GM18867 (cell line): ENCODE results near the gene RASA3.

Experiments
- ATAC-seq: cut with Tn5 transposase; IDR thresholded peaks from one replicate; pipeline ENCODE4 v1.9.1; 2021; ENCODE audit warnings: mild to moderate bottlenecking, moderate library complexity; ENCODE audit not compliant: unreplicated experiment

Gene RASA3

GRCh38 chr13:114058051-114058867, 74.2 kb downstream of the RASA3 start:
- no peak for ATAC-seq

GRCh38 chr13:114057166-114058050, 75.0 kb downstream of the RASA3 start:
- ATAC-seq = no peak

GRCh38 chr13:114056205-114057013, 76.0 kb downstream of the RASA3 start:
- ATAC-seq = no peak

GRCh38 chr13:114055766-114056165, 76.7 kb downstream of the RASA3 start:
- ATAC-seq = no peak

- no peak for ATAC-seq
Measured at GRCh38 chr13:114054830-114055439, 77.5 kb downstream of the RASA3 start.

- ATAC-seq = no peak
Measured at GRCh38 chr13:114054264-114054663, 78.2 kb downstream of the RASA3 start.

GRCh38 chr13:114053026-114053425, 79.4 kb downstream of the RASA3 start:
- no peak for ATAC-seq

- no peak for ATAC-seq
Measured at GRCh38 chr13:114050536-114051450, 81.6 kb downstream of the RASA3 start.

GRCh38 chr13:114049626-114050101, 82.8 kb downstream of the RASA3 start:
- no peak for ATAC-seq

GRCh38 chr13:114049026-114049425, 83.4 kb downstream of the RASA3 start:
- peak; percentile 61 for ATAC-seq

GRCh38 chr13:114048443-114048842, 84.0 kb downstream of the RASA3 start:
- ATAC-seq = no peak

GRCh38 chr13:114047358-114047881, 85.0 kb downstream of the RASA3 start:
- peak; percentile 60 for ATAC-seq

- no peak for ATAC-seq
Measured at GRCh38 chr13:114046431-114046975, 85.9 kb downstream of the RASA3 start.

- ATAC-seq = no peak
Measured at GRCh38 chr13:114045113-114045735, 87.2 kb downstream of the RASA3 start.

- no peak for ATAC-seq
Measured at GRCh38 chr13:114044486-114044885, 87.9 kb downstream of the RASA3 start.

GRCh38 chr13:114043421-114044053, 88.9 kb downstream of the RASA3 start:
- peak; percentile 65 for ATAC-seq

- no peak for ATAC-seq
Measured at GRCh38 chr13:114042066-114042815, 90.2 kb downstream of the RASA3 start.
